Thyroid gland (tissue), 4 donors: ENCODE results near the gene MTHFD1L. TPM values are rescaled to one million over a fixed set of nuclear protein-coding genes. Genes with fewer than 3 reads are reported as not detected.
"Not testable (repeated sequence)": the region's sequence is repeated elsewhere in the genome, so short reads cannot be mapped to it uniquely, and the experiment has no call there.

Source experiments
- DNase-seq, 2 donors: peaks; one replicate each; pipeline ENCODE4 v3.0.0-alpha.2; 2019
- H3K27ac ChIP-seq, 3 donors: fragments of 200-600 bp; sonication (generic); 1 replicate in 2 of 3; 2 replicates in 1 of 3; pipeline ENCODE4 v1.5.1; 2016 to 2019; ENCODE audit warnings: mild to moderate bottlenecking in 1 of 3, moderate library complexity in 1 of 3
- H3K27me3 ChIP-seq: fragments of 200-600 bp; sonication (generic); one replicate; pipeline ENCODE4 v1.5.1; 2019
- H3K36me3 ChIP-seq, 2 donors: fragments of 200-600 bp; sonication (generic); one replicate each; pipeline ENCODE4 v1.5.1; 2016 to 2019
- H3K4me1 ChIP-seq, 2 donors: fragments of 200-600 bp; sonication (generic); one replicate each; pipeline ENCODE4 v1.5.1; 2017 to 2019
- H3K4me3 ChIP-seq, 3 donors: fragments of 200-600 bp; sonication (generic); replicated peaks in 1 of 3; 1 replicate in 2 of 3; 2 replicates in 1 of 3; pipeline ENCODE4 v1.5.1; 2016; ENCODE audit warnings: mild to moderate bottlenecking in 1 of 3
- H3K9me3 ChIP-seq: fragments of 200-600 bp; sonication (generic); one replicate; pipeline ENCODE4 v1.5.1; 2017
- CTCF ChIP-seq, 6 experiments: fragments of 200-600 bp in 3 of 6; fragments of 450-650 bp in 3 of 6; sonication (generic) in 3 of 6; IDR thresholded peaks; one replicate each; pipeline ENCODE4 v1.5.1; 2016 to 2019; ENCODE audit warnings: antibody characterized with exemption in 6 of 6, mild to moderate bottlenecking in 2 of 6, inconsistent platforms in 1 of 6, moderate library complexity in 1 of 6
- POLR2A ChIP-seq, 2 donors: fragments of 450-650 bp; IDR thresholded peaks; one replicate each; pipeline ENCODE4 v1.6.1; 2017; ENCODE audit warnings: antibody characterized with exemption in 2 of 2, mild to moderate bottlenecking in 2 of 2, moderate library complexity in 1 of 2
- WGBS, 2 donors: methylation state at CpG; one replicate each; pipeline ENCODE4 v1.1.5; 2017; 5-methylcytosine and 5-hydroxymethylcytosine counted together
- intact Hi-C: fragments of 100-400 bp; cut with DNase I; formaldehyde crosslinking; loops from one replicate; pipeline ENCODE4 v1.15.1; 2023
- total RNA-seq, 4 donors: library from RNA; depleted of rRNA; stranded (reverse); fragments of >200 nt; gene quantifications; one replicate each; pipeline ENCODE4 v1.2.3, GENCODE V29; 2016

Gene MTHFD1L
- total RNA-seq, 4 donors from 2014 or later, result 8.7 to 14.6 (median 11.0) TPM

GRCh38 chr6:151044465-151045441, 179.3 kb downstream of the MTHFD1L start:
- Histone ChIP-seq H3K9me3 (no peaks in the 10 kb centered on the region), H3K4me1 (peaks cover 6 to 19% of the 10 kb centered on the region in 2 donors), H3K4me3 (no peak overlapping the region), H3K27ac (peak overlapping the region; percentile 69 to 88 (median 72)), H3K36me3 (no peaks in the 10 kb centered on the region), H3K27me3 (no peaks in the 10 kb centered on the region)
- TF ChIP-seq POLR2A (IDR thresholded peaks at IDR 0.05), result no peak
- no peak for TF ChIP-seq CTCF (IDR thresholded peaks at IDR 0.05)
- WGBS, 2 donors, result 23 to 28% methylated on average over 26 of the region's 26 CpGs
- intact Hi-C loops, result no loop called here
- DNase-seq, result peak; percentile 90 to 93

- intact Hi-C loops, H3K9me3 ChIP-seq, H3K36me3 ChIP-seq, H3K4me3 ChIP-seq, DNase-seq, H3K27me3 ChIP-seq: not testable (repeated sequence)
- WGBS, 2 donors, result 54 to 56% methylated on average over 7 of the region's 7 CpGs
- Histone ChIP-seq H3K4me1 (peaks cover 6 to 19% of the 10 kb centered on the region in 2 donors), H3K27ac (peak overlapping the region; percentile 69 to 88 (median 72))
These were observed 180.2 kb downstream of the MTHFD1L start for GRCh38 chr6:151045511-151046222.

GRCh38 chr6:151051164-151051563, 185.7 kb downstream of the MTHFD1L start:
- intact Hi-C loops, result no loop called here
- 97% methylated on average over 6 of the region's 6 CpGs for whole genome bisulfite sequencing, 2 donors
- no peaks in the 10 kb centered on the region for H3K9me3 ChIP-seq
- no peak overlapping the region for H3K4me3 ChIP-seq
- TF ChIP-seq POLR2A (IDR thresholded peaks at IDR 0.05) (no peak), CTCF (IDR thresholded peaks at IDR 0.05) (no peak)
- H3K27me3 ChIP-seq, result no peaks in the 10 kb centered on the region
- peaks cover 0 to 15% of the 10 kb centered on the region in 2 donors for H3K4me1 ChIP-seq
- H3K27ac ChIP-seq, result no peak overlapping the region
- no peaks in the 10 kb centered on the region for H3K36me3 ChIP-seq
- DNase-seq, result no peak

GRCh38 chr6:151052021-151052646, 186.6 kb downstream of the MTHFD1L start:
- intact Hi-C loops, result no loop called here
- Histone ChIP-seq H3K4me3 (no peak overlapping the region), H3K27ac (no peak overlapping the region), H3K4me1 (peaks cover 0 to 24% of the 10 kb centered on the region in 2 donors), H3K27me3 (no peaks in the 10 kb centered on the region), H3K9me3 (no peaks in the 10 kb centered on the region), H3K36me3 (no peaks in the 10 kb centered on the region)
- WGBS, 2 donors, result 88 to 93% methylated on average over 12 of the region's 12 CpGs
- TF ChIP-seq POLR2A (IDR thresholded peaks at IDR 0.05) (no peak), CTCF (IDR thresholded peaks at IDR 0.05) (no peak)
- DNase-seq, result no peak

GRCh38 chr6:151054306-151054705, 188.8 kb downstream of the MTHFD1L start:
- WGBS, 2 donors, result 14 to 34% methylated on average over 8 of the region's 8 CpGs
- no peaks in the 10 kb centered on the region for H3K36me3 ChIP-seq
- no peaks in the 10 kb centered on the region for H3K9me3 ChIP-seq
- no peak overlapping the region for H3K4me3 ChIP-seq
- intact Hi-C loops, result no loop called here
- peak; percentile 35 to 39 for DNase-seq
- peaks cover 0 to 25% of the 10 kb centered on the region in 2 donors for H3K4me1 ChIP-seq
- no peaks in the 10 kb centered on the region for H3K27me3 ChIP-seq
- no peak for TF ChIP-seq CTCF (IDR thresholded peaks at IDR 0.05)
- TF ChIP-seq POLR2A (IDR thresholded peaks at IDR 0.05), result peak in 1 of 2 donors; percentile 16
- peak overlapping the region in 2 of 3 donors; percentile 56 to 71 for H3K27ac ChIP-seq
